WTC11 (cell line): Measurements from ENCODE around the gene CIT. TPM values are rescaled to one million over a fixed set of nuclear protein-coding genes. Genes with fewer than 3 reads are reported as not detected.
A peak's percentile ranks its signal among the peaks of the same experiment; 100 is the strongest.

Experiments
- ATAC-seq: fragments of 200-7000 bp; cut with Tn5 transposase; 2 replicates; pipeline ENCODE4 v1.10.0; 2021; ENCODE audit warnings: mild to moderate bottlenecking, moderate library complexity
- CTCF ChIA-PET: fragments of 300-600 bp; sonication (Branson Sonifier 250); formaldehyde crosslinking; loops from one replicate; lab custom pipeline; 2021; ENCODE audit warnings: antibody characterized with exemption; lab: Charles Lee
- POLR2A ChIA-PET: fragments of 350-600 bp; sonication (Branson Sonifier 250); formaldehyde crosslinking; loops from one replicate; lab custom pipeline; 2021; ENCODE audit warnings: antibody characterized with exemption; lab: Charles Lee
- DNase-seq: peaks from one replicate; pipeline ENCODE4 v3.0.0; 2021; ENCODE audit warnings: low spot score
- H3K27ac Mint-ChIP-seq: 2 replicates; pipeline ENCODE4 v1.8.0; 2021; ENCODE audit warnings: mixed read lengths
- H3K27me3 Mint-ChIP-seq: 2 replicates; pipeline ENCODE4 v1.8.0; 2021; ENCODE audit warnings: low read depth, mild to moderate bottlenecking, moderate library complexity, mixed read lengths
- H3K36me3 Mint-ChIP-seq: 2 replicates; pipeline ENCODE4 v1.8.0; 2021; ENCODE audit warnings: mixed read lengths
- H3K4me1 Mint-ChIP-seq: 2 replicates; pipeline ENCODE4 v1.8.0; 2022; ENCODE audit warnings: mixed read lengths
- H3K4me3 Mint-ChIP-seq: 2 replicates; pipeline ENCODE4 v1.8.0; 2021; ENCODE audit warnings: mild to moderate bottlenecking, moderate library complexity, mixed read lengths
- H3K9me3 Mint-ChIP-seq: 2 replicates; pipeline ENCODE4 v1.8.0; 2021; ENCODE audit warnings: mixed read lengths
- AR ChIP-seq: fragments of 250-450 bp; sonication (Bioruptor Pico); IDR thresholded peaks from 2 replicates; pipeline ENCODE4 v1.9.0; 2021; ENCODE audit warnings: mild to moderate bottlenecking
- ATF2 ChIP-seq: sonication (generic); formaldehyde crosslinking; IDR thresholded peaks from 2 replicates; pipeline ENCODE4 v1.8.1; 2022; ENCODE audit warnings: low read depth, missing genetic modification reagents, borderline replicate concordance
- ATF3 ChIP-seq: sonication (generic); formaldehyde crosslinking; conservative IDR thresholded peaks from 2 replicates; pipeline ENCODE4 v1.8.1; 2022; ENCODE audit warnings: mild to moderate bottlenecking, missing genetic modification reagents
- ELF4 ChIP-seq: sonication (generic); formaldehyde crosslinking; IDR thresholded peaks from 2 replicates; pipeline ENCODE4 v1.8.1; 2022; ENCODE audit warnings: low read depth, mild to moderate bottlenecking, moderate library complexity, missing genetic modification reagents
- EMX1 ChIP-seq: fragments of 250-450 bp; sonication (Bioruptor Pico); IDR thresholded peaks from 2 replicates; pipeline ENCODE4 v1.8.0; 2021; ENCODE audit warnings: mild to moderate bottlenecking
- HMGXB4 ChIP-seq: sonication (generic); formaldehyde crosslinking; IDR thresholded peaks from 2 replicates; pipeline ENCODE4 v1.8.1; 2023; ENCODE audit warnings: mild to moderate bottlenecking, moderate library complexity, missing genetic modification reagents
- IRF1 ChIP-seq: sonication (generic); formaldehyde crosslinking; IDR thresholded peaks from 2 replicates; pipeline ENCODE4 v1.8.0; 2023; ENCODE audit warnings: missing genetic modification reagents
- JUN ChIP-seq: sonication (generic); formaldehyde crosslinking; IDR thresholded peaks from 2 replicates; pipeline ENCODE4 v1.8.0; 2023; ENCODE audit warnings: mild to moderate bottlenecking, missing genetic modification reagents
- KAT7 ChIP-seq: sonication (generic); formaldehyde crosslinking; IDR thresholded peaks from 2 replicates; pipeline ENCODE4 v1.8.1; 2023; ENCODE audit warnings: missing genetic modification reagents, mild to moderate bottlenecking, borderline replicate concordance
- MLX ChIP-seq: sonication (generic); formaldehyde crosslinking; IDR thresholded peaks from 2 replicates; pipeline ENCODE4 v1.8.1; 2023; ENCODE audit warnings: mild to moderate bottlenecking, missing genetic modification reagents, moderate library complexity
- NFATC4 ChIP-seq: fragments of 250-450 bp; sonication (Bioruptor Pico); IDR thresholded peaks from 2 replicates; pipeline ENCODE4 v1.9.0; 2021; ENCODE audit warnings: mild to moderate bottlenecking
- NFYB ChIP-seq: sonication (generic); formaldehyde crosslinking; conservative IDR thresholded peaks from 2 replicates; pipeline ENCODE4 v1.8.0; 2022; ENCODE audit warnings: low read depth, missing genetic modification reagents
- STAT6 ChIP-seq: sonication (generic); formaldehyde crosslinking; conservative IDR thresholded peaks from 2 replicates; pipeline ENCODE4 v1.8.1; 2023; ENCODE audit warnings: mild to moderate bottlenecking, low read depth, missing genetic modification reagents, moderate library complexity
- ZNF263 ChIP-seq: sonication (generic); formaldehyde crosslinking; IDR thresholded peaks from 2 replicates; pipeline ENCODE4 v1.8.1; 2022; ENCODE audit warnings: low read depth, mild to moderate bottlenecking, moderate library complexity, missing genetic modification reagents
- total RNA-seq: library from RNA; stranded (reverse); gene quantifications from 3 replicates; pipeline ENCODE4 v1.2.3, GENCODE V29; 2021

CIT gene
- total RNA-seq, 1 experiment from 2014 or later = 65.4 TPM

- ChIA-PET POLR2A (no interaction called here), CTCF (interaction anchor here (0.7 to 3.5 kb wide), 3 partner anchors 13 to 57 kb away, joined by 3 to 15 read pairs (median 11); no protein-coding TSS in a partner anchor)
- Mint-ChIP-seq H3K4me1 (peaks cover 18% of the 10 kb centered on the region), H3K9me3 (no peaks in the 10 kb centered on the region), H3K27me3 (no peaks in the 10 kb centered on the region), H3K36me3 (peaks cover 58% of the 10 kb centered on the region), H3K27ac (peak overlapping the region; percentile 93), H3K4me3 (no peak overlapping the region)
- TF ChIP-seq NFATC4 (CRISPR knock-in tag) (no peak), ATF2 (no peak), MLX (CRISPR knock-in tag) (no peak), HMGXB4 (CRISPR knock-in tag) (0 out of 2 replicates have a peak, but pooled peaks have one; percentile 3), KAT7 (no peak)
- ATAC-seq (peak; percentile 12; the same call in 1 of the 2 replicates), DNase-seq (no peak)
Measured at GRCh38 chr12:119681728-119682638, 195.1 kb downstream of the CIT start.

- Mint-ChIP-seq H3K27ac (no peak overlapping the region; the same call in 1 of the 2 replicates), H3K27me3 (no peaks in the 10 kb centered on the region), H3K4me3 (no peak overlapping the region), H3K36me3 (peaks cover 59% of the 10 kb centered on the region), H3K9me3 (no peaks in the 10 kb centered on the region), H3K4me1 (peaks cover 18% of the 10 kb centered on the region)
- DNase-seq (no peak), ATAC-seq (no peak)
- ChIA-PET CTCF (interaction anchor here (2.3 to 3.5 kb wide), 2 partner anchors 14 to 38 kb away, joined by 11 to 15 read pairs; no protein-coding TSS in a partner anchor), POLR2A (no interaction called here)
- TF ChIP-seq EMX1 (CRISPR knock-in tag) (no peak), JUN (CRISPR knock-in tag) (no peak), AR (CRISPR knock-in tag) (no peak), ATF3 (no peak), ZNF263 (CRISPR knock-in tag) (no peak)
Measured at GRCh38 chr12:119681111-119681510, 196.0 kb downstream of the CIT start.

GRCh38 chr12:119679490-119679889 lies 197.6 kb downstream of the CIT start:
- Mint-ChIP-seq H3K4me1 (peaks cover 18% of the 10 kb centered on the region), H3K9me3 (no peaks in the 10 kb centered on the region), H3K4me3 (no peak overlapping the region), H3K27ac (peak overlapping the region; percentile 27; the same call in 1 of the 2 replicates), H3K27me3 (no peaks in the 10 kb centered on the region), H3K36me3 (peaks cover 67% of the 10 kb centered on the region)
- ATAC-seq = peak; percentile 26; the same call in 1 of the 2 replicates
- DNase-seq = no peak
- CTCF ChIA-PET = interaction anchor here (0.8 to 4.0 kb wide), 2 partner anchors 16 to 37 kb away, joined by 4 to 12 read pairs; no protein-coding TSS in a partner anchor
- POLR2A ChIA-PET = interaction anchor here (1.3 kb wide), 1 partner anchor 10 kb away, joined by 5 read pairs; no protein-coding TSS in a partner anchor
- TF ChIP-seq ELF4 (CRISPR knock-in tag) (no peak), NFYB (no peak), KAT7 (no peak), STAT6 (no peak), IRF1 (CRISPR knock-in tag) (no peak)
